Smooth muscle cell (in vitro differentiated cells): Measurements from ENCODE around the gene INF2. TPM values are rescaled to one million over a fixed set of nuclear protein-coding genes. Genes with fewer than 3 reads are reported as not detected.
"Not testable (repeated sequence)": the region's sequence is repeated elsewhere in the genome, so short reads cannot be mapped to it uniquely, and the experiment has no call there.

ENCODE experiments used
- DNase-seq: peaks from one replicate; lab custom pipeline; 2025; ENCODE audit not compliant: unreplicated experiment; lab: John Stamatoyannopoulos, UW
- H2AFZ ChIP-seq: fragments of 200-600 bp; sonication (generic); 2 replicates; pipeline ENCODE4 v1.6.0; 2016; ENCODE audit warnings: antibody characterized with exemption, low read depth, mild to moderate bottlenecking
- H3F3A ChIP-seq: fragments of 200-600 bp; sonication (generic); 2 replicates; pipeline ENCODE4 v1.6.0; 2017; ENCODE audit warnings: antibody characterized with exemption, low read depth
- H3K27ac ChIP-seq: fragments of 200-600 bp; sonication (generic); 2 replicates; pipeline ENCODE4 v1.5.1; 2016; ENCODE audit warnings: low read depth, mild to moderate bottlenecking
- H3K27me3 ChIP-seq: fragments of 200-600 bp; sonication (generic); 2 replicates; pipeline ENCODE4 v1.6.1; 2016; ENCODE audit warnings: low read depth, mild to moderate bottlenecking
- H3K36me3 ChIP-seq: fragments of 200-600 bp; sonication (generic); 2 replicates; pipeline ENCODE4 v1.5.1; 2016; ENCODE audit warnings: low read depth
- H3K4me1 ChIP-seq: fragments of 200-600 bp; sonication (generic); 2 replicates; pipeline ENCODE4 v1.5.1; 2016; ENCODE audit warnings: low read depth
- H3K4me2 ChIP-seq: fragments of 200-600 bp; sonication (generic); 2 replicates; pipeline ENCODE4 v1.6.0; 2016; ENCODE audit warnings: mild to moderate bottlenecking
- H3K4me3 ChIP-seq: fragments of 200-600 bp; sonication (generic); 2 replicates; pipeline ENCODE4 v1.5.1; 2016; ENCODE audit warnings: mild to moderate bottlenecking
- H3K79me2 ChIP-seq: fragments of 200-600 bp; sonication (generic); 2 replicates; pipeline ENCODE4 v1.6.0; 2016; ENCODE audit warnings: low read depth, mild to moderate bottlenecking
- H3K9ac ChIP-seq: fragments of 200-600 bp; sonication (generic); 2 replicates; pipeline ENCODE4 v1.6.0; 2016; ENCODE audit warnings: low read depth
- H3K9me3 ChIP-seq: fragments of 200-600 bp; sonication (generic); replicated peaks from 2 replicates; pipeline ENCODE4 v1.5.1; 2016; ENCODE audit warnings: low read depth
- H4K20me1 ChIP-seq: fragments of 200-600 bp; sonication (generic); 2 replicates; pipeline ENCODE4 v1.6.0; 2016; ENCODE audit warnings: low read depth
- CTCF ChIP-seq: fragments of 200-600 bp; sonication (generic); IDR thresholded peaks from 2 replicates; pipeline ENCODE4 v1.5.1; 2017; ENCODE audit warnings: borderline replicate concordance, mild to moderate bottlenecking, antibody characterized with exemption; ENCODE audit not compliant: insufficient read depth, poor library complexity, severe bottlenecking
- WGBS: methylation state at CpG from one replicate; pipeline ENCODE4 v1.1.7; 2016; ENCODE audit warnings: low lambda C conversion rate; 5-methylcytosine and 5-hydroxymethylcytosine counted together
- polyA plus RNA-seq: library from polyadenylated mRNA; unstranded; fragments of >200 nt; fragmentation: Nextera tagmentation; extraction: Ambion mirVana; gene quantifications from 2 replicates; pipeline ENCODE4 v1.2.1, GENCODE V29; 2016
- total RNA-seq: library from RNA; depleted of rRNA; stranded (reverse); fragments of >200 nt; gene quantifications from 2 replicates; pipeline ENCODE4 v1.2.3, GENCODE V29; 2014

Gene INF2
- total and polyA plus RNA-seq, 2 experiments from 2014 or later: 19.9 to 29.8 TPM

- H3F3A ChIP-seq: peaks cover 9% of the 10 kb centered on the region
- no peak for DNase-seq
- H4K20me1 ChIP-seq: no peaks in the 10 kb centered on the region
- H3K4me2 ChIP-seq: peak overlapping the region; percentile 73
- TF ChIP-seq CTCF: no peak
- peak overlapping the region; percentile 58 for H2AFZ ChIP-seq
- no peak overlapping the region for H3K27ac ChIP-seq
- no peaks in the 10 kb centered on the region for H3K9me3 ChIP-seq
- no peaks in the 10 kb centered on the region for H3K27me3 ChIP-seq
- no peaks in the 10 kb centered on the region for H3K79me2 ChIP-seq
- WGBS: 47% methylated on average over 25 of the region's 27 CpGs
- no peak overlapping the region for H3K4me3 ChIP-seq
- no peaks in the 10 kb centered on the region for H3K36me3 ChIP-seq
- peaks cover 10% of the 10 kb centered on the region for H3K4me1 ChIP-seq
- no peak overlapping the region for H3K9ac ChIP-seq
Observed at GRCh38 chr14:104665657-104666522, 23.5 kb upstream of the INF2 start.

GRCh38 chr14:104666523-104666895 is 22.9 kb upstream of the INF2 start:
- peak overlapping the region; percentile 58 for H2AFZ ChIP-seq
- H3F3A ChIP-seq, H3K27me3 ChIP-seq, H3K9ac ChIP-seq, H3K9me3 ChIP-seq, H3K4me3 ChIP-seq, H3K79me2 ChIP-seq, H3K27ac ChIP-seq, DNase-seq, H4K20me1 ChIP-seq, H3K4me2 ChIP-seq, H3K36me3 ChIP-seq: not testable (repeated sequence)
- H3K4me1 ChIP-seq: peaks cover 10% of the 10 kb centered on the region
- 52% methylated on average over 7 of the region's 7 CpGs for WGBS

- TF ChIP-seq CTCF: no peak
- H4K20me1 ChIP-seq: no peaks in the 10 kb centered on the region
Observed at GRCh38 chr14:104666981-104667380, 22.4 kb upstream of the INF2 start.

GRCh38 chr14:104669697-104670096 is 19.7 kb upstream of the INF2 start:
- H2AFZ ChIP-seq: no peak overlapping the region

More at GRCh38 chr14:104666981-104667380, 22.4 kb upstream of the INF2 start:
- Histone ChIP-seq H3K79me2 (no peaks in the 10 kb centered on the region), H3K4me3 (no peak overlapping the region), H3K9ac (no peak overlapping the region), H3K36me3 (no peaks in the 10 kb centered on the region), H3K9me3 (no peaks in the 10 kb centered on the region), H3K27ac (no peak overlapping the region), H3F3A (peaks cover 9% of the 10 kb centered on the region), H3K4me2 (no peak overlapping the region), H3K4me1 (peaks cover 10% of the 10 kb centered on the region), H2AFZ (no peak overlapping the region), H3K27me3 (no peaks in the 10 kb centered on the region)
- DNase-seq: no peak
- WGBS: 93% methylated on average over 12 of the region's 12 CpGs

GRCh38 chr14:104671330-104671977 is 18.0 kb upstream of the INF2 start:
- not testable (repeated sequence) for H3K9me3 ChIP-seq, H3K9ac ChIP-seq, H3K4me1 ChIP-seq, H3K36me3 ChIP-seq, H3K79me2 ChIP-seq, H3K4me2 ChIP-seq, H2AFZ ChIP-seq, H3K27ac ChIP-seq, H3K4me3 ChIP-seq, H4K20me1 ChIP-seq, H3F3A ChIP-seq, H3K27me3 ChIP-seq, DNase-seq
- 91% methylated on average over 19 of the region's 19 CpGs for WGBS

More at GRCh38 chr14:104669697-104670096, 19.7 kb upstream of the INF2 start:
- Histone ChIP-seq H3K4me1 (peaks cover 10% of the 10 kb centered on the region), H3K36me3 (no peaks in the 10 kb centered on the region), H3F3A (peaks cover 9% of the 10 kb centered on the region), H3K9ac (no peak overlapping the region), H3K79me2 (no peaks in the 10 kb centered on the region), H4K20me1 (no peaks in the 10 kb centered on the region), H3K4me2 (no peak overlapping the region), H3K27ac (no peak overlapping the region), H3K27me3 (no peaks in the 10 kb centered on the region), H3K4me3 (no peak overlapping the region), H3K9me3 (no peaks in the 10 kb centered on the region)
- no peak for DNase-seq
- TF ChIP-seq CTCF: no peak
- WGBS: 87% methylated on average over 3 of the region's 3 CpGs

GRCh38 chr14:104672119-104672518 is 17.3 kb upstream of the INF2 start:
- not testable (repeated sequence) for H3K36me3 ChIP-seq, DNase-seq, H3K27me3 ChIP-seq, H3K4me1 ChIP-seq, H2AFZ ChIP-seq, H3F3A ChIP-seq, H3K4me2 ChIP-seq, H4K20me1 ChIP-seq, H3K9ac ChIP-seq, H3K79me2 ChIP-seq, H3K27ac ChIP-seq, H3K4me3 ChIP-seq, H3K9me3 ChIP-seq
- 86% methylated on average over 8 of the region's 8 CpGs for WGBS
